ENCODE results near the gene CCDC8.
A peak's percentile ranks its signal among the peaks of the same experiment; 100 is the strongest.

CCDC8 gene

GRCh38 chr19:46374536-46375475 is 38.6 kb downstream of the CCDC8 start:
- Histone ChIP-seq H3K4ac (ENCODE audit: low read depth in 1 of 2, low read length in 2 of 2) (no peak overlapping the region), H3K79me1 (replicated peaks; ENCODE audit: low read length, poor library complexity, severe bottlenecking) (peaks cover 28% of the 10 kb centered on the region)

GRCh38 chr19:46373491-46374359 is 39.6 kb downstream of the CCDC8 start:
- Histone ChIP-seq H3K36me3 (ENCODE audit: control insufficient read depth in 1 of 2, insufficient read depth in 2 of 2, low read depth in 1 of 2, low read length in 2 of 2) (peaks cover 31 to 39% of the 10 kb centered on the region in 2 experiments), H3K4me1 (ENCODE audit: control insufficient read depth, insufficient read depth, low read depth, low read length) (peaks cover 33% of the 10 kb centered on the region), H2BK12ac (ENCODE audit: low read length in 2 of 2) (peak overlapping the region; percentile 15 to 40), H2AFZ (ENCODE audit: low read depth, low read length) (no peak overlapping the region), H3K9me3 (ENCODE audit: control insufficient read depth, low read length) (no peaks in the 10 kb centered on the region), H3K14ac (ENCODE audit: low read length in 2 of 2) (peak overlapping the region in 1 of 2 experiments; percentile 0), H2BK15ac (ENCODE audit: low read depth, poor library complexity, severe bottlenecking) (peak overlapping the region; percentile 82), H3K4ac (ENCODE audit: low read depth in 1 of 2, low read length in 2 of 2) (peak overlapping the region; percentile 27 to 66), H3K23ac (ENCODE audit: low read length in 2 of 2) (no peak overlapping the region), H2BK5ac (ENCODE audit: low read depth, low read length, poor library complexity, severe bottlenecking) (peak overlapping the region; percentile 60), H3K79me1 (replicated peaks; ENCODE audit: low read length, poor library complexity, severe bottlenecking) (peaks cover 27% of the 10 kb centered on the region), H3K27ac (ENCODE audit: low read length, poor library complexity, severe bottlenecking) (peak overlapping the region; percentile 94), H3K27me3 (ENCODE audit: control insufficient read depth in 1 of 2, insufficient read depth in 1 of 2, low read length in 2 of 2) (no peaks in the 10 kb centered on the region), H3K4me3 (ENCODE audit: insufficient read depth in 1 of 2, low read depth in 1 of 2, low read length in 2 of 2) (no peak overlapping the region), H2BK120ac (ENCODE audit: low read depth, low read length) (peak overlapping the region; percentile 42), H2AK5ac (ENCODE audit: low read length, severe bottlenecking) (peak overlapping the region; percentile 78), H3K9ac (ENCODE audit: low read length) (peak overlapping the region; percentile 72), H4K91ac (ENCODE audit: low read length) (peak overlapping the region; percentile 73), H3K18ac (ENCODE audit: low read depth in 1 of 2, low read length in 2 of 2) (peak overlapping the region; percentile 71 to 87), H3K4me2 (ENCODE audit: low read length, poor library complexity, severe bottlenecking) (peak overlapping the region; percentile 3), H4K8ac (ENCODE audit: low read length) (peak overlapping the region; percentile 91)
- WGBS = 40% methylated on average over 9 of the region's 17 CpGs
- peak; percentile 76 for DNase-seq

More at GRCh38 chr19:46374536-46375475, 38.6 kb downstream of the CCDC8 start:
- Histone ChIP-seq H3K18ac (ENCODE audit: low read depth in 1 of 2, low read length in 2 of 2) (no peak overlapping the region), H2AK5ac (ENCODE audit: low read length, severe bottlenecking) (peak overlapping the region; percentile 78), H4K91ac (ENCODE audit: low read length) (peak overlapping the region; percentile 63), H3K9me3 (ENCODE audit: control insufficient read depth, low read length) (no peaks in the 10 kb centered on the region), H3K27ac (ENCODE audit: low read length, poor library complexity, severe bottlenecking) (peak overlapping the region; percentile 94), H3K27me3 (ENCODE audit: control insufficient read depth in 1 of 2, insufficient read depth in 1 of 2, low read length in 2 of 2) (no peaks in the 10 kb centered on the region), H2BK120ac (ENCODE audit: low read depth, low read length) (no peak overlapping the region), H3K36me3 (ENCODE audit: control insufficient read depth in 1 of 2, insufficient read depth in 2 of 2, low read depth in 1 of 2, low read length in 2 of 2) (peaks cover 32 to 35% of the 10 kb centered on the region in 2 experiments), H3K4me1 (ENCODE audit: control insufficient read depth, insufficient read depth, low read depth, low read length) (peaks cover 33% of the 10 kb centered on the region), H2BK5ac (ENCODE audit: low read depth, low read length, poor library complexity, severe bottlenecking) (no peak overlapping the region), H4K8ac (ENCODE audit: low read length) (no peak overlapping the region), H3K4me2 (ENCODE audit: low read length, poor library complexity, severe bottlenecking) (no peak overlapping the region), H3K23ac (ENCODE audit: low read length in 2 of 2) (no peak overlapping the region), H3K14ac (ENCODE audit: low read length in 2 of 2) (no peak overlapping the region), H3K4me3 (ENCODE audit: insufficient read depth in 1 of 2, low read depth in 1 of 2, low read length in 2 of 2) (no peak overlapping the region), H2BK15ac (ENCODE audit: low read depth, poor library complexity, severe bottlenecking) (no peak overlapping the region), H2BK12ac (ENCODE audit: low read length in 2 of 2) (peak overlapping the region in 1 of 2 experiments; percentile 15), H2AFZ (ENCODE audit: low read depth, low read length) (no peak overlapping the region), H3K9ac (ENCODE audit: low read length) (peak overlapping the region; percentile 72)
- WGBS = 91% methylated on average over 21 of the region's 21 CpGs
- DNase-seq = no peak

GRCh38 chr19:46372901-46373490 is 40.4 kb downstream of the CCDC8 start:
- Histone ChIP-seq H3K23ac (ENCODE audit: low read length in 2 of 2) (no peak overlapping the region), H4K8ac (ENCODE audit: low read length) (peak overlapping the region; percentile 87), H2BK120ac (ENCODE audit: low read depth, low read length) (peak overlapping the region; percentile 39), H3K79me1 (replicated peaks; ENCODE audit: low read length, poor library complexity, severe bottlenecking) (peaks cover 30% of the 10 kb centered on the region), H2AK5ac (ENCODE audit: low read length, severe bottlenecking) (peak overlapping the region; percentile 75), H3K9me3 (ENCODE audit: control insufficient read depth, low read length) (no peaks in the 10 kb centered on the region), H3K36me3 (ENCODE audit: control insufficient read depth in 1 of 2, insufficient read depth in 2 of 2, low read depth in 1 of 2, low read length in 2 of 2) (peaks cover 37 to 42% of the 10 kb centered on the region in 2 experiments), H3K4me1 (ENCODE audit: control insufficient read depth, insufficient read depth, low read depth, low read length) (peaks cover 35% of the 10 kb centered on the region), H3K14ac (ENCODE audit: low read length in 2 of 2) (peak overlapping the region in 1 of 2 experiments; percentile 95), H3K4ac (ENCODE audit: low read depth in 1 of 2, low read length in 2 of 2) (peak overlapping the region; percentile 45 to 79), H3K27me3 (ENCODE audit: control insufficient read depth in 1 of 2, insufficient read depth in 1 of 2, low read length in 2 of 2) (no peaks in the 10 kb centered on the region), H2BK15ac (ENCODE audit: low read depth, poor library complexity, severe bottlenecking) (peak overlapping the region; percentile 60), H2BK5ac (ENCODE audit: low read depth, low read length, poor library complexity, severe bottlenecking) (peak overlapping the region; percentile 93), H4K91ac (ENCODE audit: low read length) (peak overlapping the region; percentile 55), H3K4me3 (ENCODE audit: insufficient read depth in 1 of 2, low read depth in 1 of 2, low read length in 2 of 2) (peak overlapping the region in 1 of 2 experiments; percentile 38), H2AFZ (ENCODE audit: low read depth, low read length) (no peak overlapping the region), H2BK12ac (ENCODE audit: low read length in 2 of 2) (peak overlapping the region; percentile 34 to 79), H3K9ac (ENCODE audit: low read length) (peak overlapping the region; percentile 72), H3K18ac (ENCODE audit: low read depth in 1 of 2, low read length in 2 of 2) (peak overlapping the region; percentile 80 to 90), H3K27ac (ENCODE audit: low read length, poor library complexity, severe bottlenecking) (peak overlapping the region; percentile 94), H3K4me2 (ENCODE audit: low read length, poor library complexity, severe bottlenecking) (no peak overlapping the region)
- WGBS = 60% methylated on average over 11 of the region's 11 CpGs
- peak; percentile 55 for DNase-seq

Measured in mesenchymal stem cell (in vitro differentiated cells and primary cell).